Liver (tissue), 3 donors: ENCODE measurements around the gene TIGIT.

ENCODE experiments used
- ATF3 ChIP-seq: IDR thresholded peaks from 2 replicates; pipeline ENCODE4 v1.6.1; 2016; ENCODE audit warnings: antibody characterized with exemption
- CTCF ChIP-seq: fragments of 150-350 bp; IDR thresholded peaks from 2 replicates; pipeline ENCODE4 v1.5.1; 2017; ENCODE audit warnings: improper control_type of control experiment, low read depth, low read length; ENCODE audit not compliant: missing input control
- FOXA1 ChIP-seq: IDR thresholded peaks from 2 replicates; pipeline ENCODE4 v1.6.1; 2016; ENCODE audit warnings: antibody characterized with exemption
- GABPA ChIP-seq, 2 donors: IDR thresholded peaks in 1 of 2; conservative IDR thresholded peaks in 1 of 2; 2 replicates each; pipeline ENCODE4 v1.6.1; 2016; ENCODE audit warnings: antibody characterized with exemption in 2 of 2, mild to moderate bottlenecking in 1 of 2, moderate library complexity in 1 of 2
- HNF4G ChIP-seq: IDR thresholded peaks from 2 replicates; pipeline ENCODE4 v1.6.1; 2016; ENCODE audit warnings: antibody characterized with exemption
- MAX ChIP-seq: IDR thresholded peaks from 2 replicates; pipeline ENCODE4 v1.6.1; 2016; ENCODE audit warnings: antibody characterized with exemption
- RXRA ChIP-seq, 2 donors: IDR thresholded peaks; 2 replicates each; pipeline ENCODE4 v1.6.1; 2017 to 2018; ENCODE audit warnings: antibody characterized with exemption in 2 of 2, mild to moderate bottlenecking in 1 of 2
- SP1 ChIP-seq: IDR thresholded peaks from 2 replicates; pipeline ENCODE4 v1.6.1; 2018; ENCODE audit warnings: antibody characterized with exemption, mild to moderate bottlenecking
- TAF1 ChIP-seq: conservative IDR thresholded peaks from 2 replicates; pipeline ENCODE4 v1.6.1; 2016; ENCODE audit warnings: antibody characterized with exemption, mild to moderate bottlenecking
- ZBTB33 ChIP-seq: IDR thresholded peaks from 2 replicates; pipeline ENCODE4 v1.6.1; 2016; ENCODE audit warnings: antibody characterized with exemption
- TF ChIP-seq, protein P1 (sequence below): IDR thresholded peaks from 2 replicates; pipeline ENCODE4 v1.6.1; 2016; ENCODE audit warnings: antibody characterized with exemption, mild to moderate bottlenecking
- donor health status: healthy.
- donor health status: healthy.

GRCh38 chr3:114336122-114336697, 42.4 kb downstream of the TIGIT start:
- TF ChIP-seq CTCF = peak; percentile 40
- TF ChIP-seq GABPA (IDR thresholded peaks at IDR 0.05 in 1 of 2, conservative IDR thresholded peaks at IDR 0.05 in 1 of 2) = no peak
- TF ChIP-seq MAX = no peak
- TF ChIP-seq, protein P1, sequence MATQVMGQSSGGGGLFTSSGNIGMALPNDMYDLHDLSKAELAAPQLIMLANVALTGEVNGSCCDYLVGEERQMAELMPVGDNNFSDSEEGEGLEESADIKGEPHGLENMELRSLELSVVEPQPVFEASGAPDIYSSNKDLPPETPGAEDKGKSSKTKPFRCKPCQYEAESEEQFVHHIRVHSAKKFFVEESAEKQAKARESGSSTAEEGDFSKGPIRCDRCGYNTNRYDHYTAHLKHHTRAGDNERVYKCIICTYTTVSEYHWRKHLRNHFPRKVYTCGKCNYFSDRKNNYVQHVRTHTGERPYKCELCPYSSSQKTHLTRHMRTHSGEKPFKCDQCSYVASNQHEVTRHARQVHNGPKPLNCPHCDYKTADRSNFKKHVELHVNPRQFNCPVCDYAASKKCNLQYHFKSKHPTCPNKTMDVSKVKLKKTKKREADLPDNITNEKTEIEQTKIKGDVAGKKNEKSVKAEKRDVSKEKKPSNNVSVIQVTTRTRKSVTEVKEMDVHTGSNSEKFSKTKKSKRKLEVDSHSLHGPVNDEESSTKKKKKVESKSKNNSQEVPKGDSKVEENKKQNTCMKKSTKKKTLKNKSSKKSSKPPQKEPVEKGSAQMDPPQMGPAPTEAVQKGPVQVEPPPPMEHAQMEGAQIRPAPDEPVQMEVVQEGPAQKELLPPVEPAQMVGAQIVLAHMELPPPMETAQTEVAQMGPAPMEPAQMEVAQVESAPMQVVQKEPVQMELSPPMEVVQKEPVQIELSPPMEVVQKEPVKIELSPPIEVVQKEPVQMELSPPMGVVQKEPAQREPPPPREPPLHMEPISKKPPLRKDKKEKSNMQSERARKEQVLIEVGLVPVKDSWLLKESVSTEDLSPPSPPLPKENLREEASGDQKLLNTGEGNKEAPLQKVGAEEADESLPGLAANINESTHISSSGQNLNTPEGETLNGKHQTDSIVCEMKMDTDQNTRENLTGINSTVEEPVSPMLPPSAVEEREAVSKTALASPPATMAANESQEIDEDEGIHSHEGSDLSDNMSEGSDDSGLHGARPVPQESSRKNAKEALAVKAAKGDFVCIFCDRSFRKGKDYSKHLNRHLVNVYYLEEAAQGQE = no peak
- no peak for TF ChIP-seq ATF3
- no peak for TF ChIP-seq ZBTB33
- TF ChIP-seq TAF1 = no peak
- no peak for TF ChIP-seq RXRA (IDR thresholded peaks at IDR 0.05)
- no peak for TF ChIP-seq FOXA1
- no peak for TF ChIP-seq SP1
- TF ChIP-seq HNF4G = no peak
